ENCODE measurements around the gene ADGRE3.
A peak's percentile ranks its signal among the peaks of the same experiment; 100 is the strongest.
"Not testable (repeated sequence)": the region's sequence is repeated elsewhere in the genome, so short reads cannot be mapped to it uniquely, and the experiment has no call there.

Gene ADGRE3

DNA sequence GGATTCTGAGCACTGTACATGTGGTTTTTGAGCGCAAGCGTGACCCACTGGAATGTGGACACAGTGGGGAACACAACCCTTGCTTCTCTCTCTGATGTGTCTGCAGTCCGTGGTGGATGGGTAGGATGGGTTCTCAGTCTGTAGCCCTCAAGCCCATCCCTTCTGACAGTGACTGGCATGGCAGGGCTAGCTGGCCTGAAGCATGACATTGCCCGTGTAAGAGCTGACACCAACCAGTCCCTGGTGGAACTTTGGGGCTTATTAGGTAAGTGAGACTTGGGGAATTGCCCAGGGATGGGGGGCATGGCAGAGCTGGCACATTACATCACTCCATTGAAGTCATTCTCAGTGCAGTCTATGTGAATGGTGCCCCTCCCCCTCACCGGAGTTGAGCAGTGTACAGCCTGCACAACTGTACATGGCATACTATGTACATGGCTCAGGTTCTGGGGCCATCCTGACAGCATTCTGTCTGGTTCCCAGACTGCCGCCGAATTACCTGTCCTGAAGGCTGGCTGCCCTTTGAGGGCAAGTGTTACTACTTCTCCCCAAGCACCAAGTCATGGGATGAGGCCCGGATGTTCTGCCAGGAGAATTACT lies 75.0 kb downstream of the ADGRE3 start:
- no peak for DNase-seq (ENCODE audit: low spot score)

GRCh38 chr19:14595558-14595957 lies 79.1 kb downstream of the ADGRE3 start:
- DNase-seq (ENCODE audit: low spot score): no peak

DNA sequence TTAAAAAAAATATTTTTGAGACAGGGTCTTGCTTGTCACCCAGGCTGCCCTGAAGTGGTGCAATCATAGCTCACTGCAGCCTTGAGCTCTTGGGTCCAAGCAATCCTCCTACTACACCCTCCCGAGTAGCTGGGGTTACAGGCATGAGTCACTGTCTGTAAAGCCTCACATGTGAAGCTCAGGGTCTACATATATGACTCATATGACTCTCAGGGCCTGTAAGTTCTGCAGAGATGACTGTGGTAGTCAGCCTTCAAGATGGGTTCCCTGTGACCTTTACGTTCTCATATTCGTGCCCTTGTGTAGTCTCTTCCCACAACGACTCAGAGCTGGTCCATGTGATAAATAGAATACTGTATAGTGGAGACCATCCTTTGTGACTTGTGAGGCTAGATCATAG lies 85.2 kb downstream of the ADGRE3 start:
- not testable (repeated sequence) for DNase-seq (ENCODE audit: low spot score)

DNA sequence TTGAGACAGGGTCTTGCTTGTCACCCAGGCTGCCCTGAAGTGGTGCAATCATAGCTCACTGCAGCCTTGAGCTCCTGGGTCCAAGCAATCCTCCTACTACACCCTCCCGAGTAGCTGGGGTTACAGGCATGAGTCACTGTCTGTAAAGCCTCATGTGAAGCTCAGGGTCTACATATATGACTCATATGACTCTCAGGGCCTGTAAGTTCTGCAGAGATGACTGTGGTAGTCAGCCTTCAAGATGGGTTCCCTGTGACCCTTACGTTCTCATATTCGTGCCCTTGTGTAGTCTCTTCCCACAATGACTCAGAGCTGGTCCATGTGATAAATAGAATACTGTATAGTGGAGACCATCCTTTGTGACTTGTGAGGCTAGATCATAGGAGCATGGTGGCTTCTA lies 89.5 kb downstream of the ADGRE3 start:
- not testable (repeated sequence) for DNase-seq (ENCODE audit: low spot score)

DNA sequence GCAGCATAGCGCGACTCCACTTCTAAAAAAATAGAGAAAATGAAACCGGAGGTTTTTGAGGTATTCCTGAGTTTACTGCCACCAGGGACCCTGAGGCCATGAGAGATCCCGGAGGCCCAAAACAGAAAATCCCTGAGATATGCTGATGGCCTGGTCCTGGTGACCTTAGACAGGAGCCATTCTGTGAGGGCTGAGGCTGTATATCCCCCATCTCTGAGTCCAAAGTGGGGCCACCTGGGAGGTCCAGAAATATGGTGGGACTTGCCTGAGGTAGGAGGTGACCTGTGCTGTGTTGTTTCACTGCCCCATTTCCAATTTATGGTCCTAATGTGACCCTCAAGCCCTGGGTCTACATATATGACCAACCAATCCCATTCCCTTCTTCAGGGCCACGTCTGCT lies 90.3 kb downstream of the ADGRE3 start:
- not testable (repeated sequence) for DNase-seq (ENCODE audit: low spot score)

- no peak for DNase-seq (ENCODE audit: low spot score)
Measured at GRCh38 chr19:14582894-14583340, 91.7 kb downstream of the ADGRE3 start, which contains the start of gene CLEC17A. Gene CLEC17A, plus strand, starts transcription at chr19:14583084. Its CDS starts 77 bp downstream, at chr19:14583161.

GRCh38 chr19:14580623-14581237 lies 93.9 kb downstream of the ADGRE3 start:
- no peak for DNase-seq (ENCODE audit: low spot score)

DNA sequence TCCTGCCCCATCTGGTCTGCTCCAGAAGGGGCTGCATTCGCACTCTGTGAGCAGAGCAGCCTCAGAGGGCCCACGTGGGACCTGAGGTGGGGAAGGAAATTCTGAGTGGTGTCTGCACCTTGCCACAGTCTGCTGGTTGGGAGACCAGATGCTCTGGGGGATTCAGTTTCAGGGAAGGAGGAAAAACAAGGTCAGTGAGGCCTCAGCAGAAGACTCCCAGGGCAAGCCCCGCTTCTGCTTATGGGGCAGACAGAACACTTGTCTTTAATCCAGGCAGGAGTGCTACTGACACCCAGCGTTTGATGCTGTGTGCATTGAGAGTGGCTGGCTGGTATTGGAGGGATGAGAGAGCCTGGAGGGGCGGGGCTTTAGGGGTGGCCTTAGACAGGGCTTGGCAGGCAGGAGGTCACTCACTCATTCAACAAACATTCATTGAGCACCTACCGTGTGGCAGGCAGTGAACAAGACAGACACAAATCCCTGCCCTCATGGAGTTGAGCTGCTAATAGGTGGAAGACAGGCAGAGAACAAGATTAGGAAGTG lies 96.7 kb downstream of the ADGRE3 start:
- DNase-seq (ENCODE audit: low spot score): no peak

GRCh38 chr19:14577264-14577663 lies 97.4 kb downstream of the ADGRE3 start:
- DNase-seq (ENCODE audit: low spot score): no peak

DNA sequence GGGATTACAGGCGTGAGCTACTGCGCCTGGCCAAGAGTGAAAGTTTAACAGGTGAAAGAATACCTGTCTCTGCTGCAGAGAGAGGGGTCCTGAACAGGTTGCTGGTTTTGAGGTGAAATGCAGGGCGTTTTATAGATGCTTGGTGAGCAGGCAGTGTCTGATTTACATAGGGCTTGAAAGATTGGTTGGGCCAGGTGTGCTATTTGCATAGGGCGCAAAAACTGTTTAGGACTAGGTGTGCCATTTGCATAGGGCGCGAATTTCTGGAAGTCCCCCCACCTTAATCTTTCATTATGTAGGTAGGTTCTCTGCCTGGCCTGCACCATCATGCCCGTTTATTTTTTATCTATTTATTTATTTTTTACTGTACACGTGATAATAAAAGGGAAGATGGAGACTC lies 98.3 kb downstream of the ADGRE3 start:
- no peak for DNase-seq (ENCODE audit: low spot score)

GRCh38 chr19:14575428-14575980 lies 99.1 kb downstream of the ADGRE3 start:
- no peak for DNase-seq (ENCODE audit: low spot score)

DNA sequence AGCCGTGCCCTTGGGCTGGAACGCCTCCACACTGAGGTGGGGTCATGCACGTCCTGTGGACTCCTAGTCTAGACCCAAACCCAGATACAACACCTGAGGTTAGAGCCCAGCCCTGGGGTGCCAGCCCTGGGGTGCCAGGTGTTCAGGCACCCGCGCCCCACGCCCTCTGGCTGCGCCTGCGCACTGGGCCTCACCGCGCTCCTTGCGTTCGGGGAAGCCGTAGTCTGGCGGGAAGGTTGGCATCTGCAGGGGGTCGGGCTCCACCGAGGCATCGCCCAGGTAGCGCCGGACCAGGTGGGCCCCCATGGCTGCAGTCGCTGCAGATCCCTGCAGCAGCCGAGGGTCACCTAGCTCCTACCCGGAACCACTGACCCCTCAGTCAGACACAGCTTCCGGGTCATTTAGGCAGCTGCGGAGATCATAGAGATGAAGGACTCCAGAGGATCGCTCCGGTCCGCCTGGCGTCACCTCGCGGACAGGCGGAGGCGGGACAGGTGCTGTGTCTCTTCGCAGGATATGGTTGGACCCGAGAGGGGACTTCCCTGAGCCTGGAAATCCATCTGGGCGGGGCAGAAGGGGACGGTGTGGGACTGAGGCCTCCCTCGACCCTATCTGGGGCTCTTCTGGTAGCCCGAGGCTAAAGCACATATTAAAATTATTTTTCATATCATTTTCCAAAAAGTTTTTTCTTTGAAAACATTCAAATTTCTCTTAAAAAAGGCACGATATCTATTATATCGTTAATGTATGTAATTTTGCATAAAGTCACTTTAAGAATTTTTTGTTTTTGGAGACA lies 102.8 kb downstream of the ADGRE3 start, which contains the start of gene NDUFB7:
NDUFB7 (minus strand) TSS at position 372 of the 796 bp plus-strand sequence; CDS start at position 306, 66 bp downstream.
- DNase-seq (ENCODE audit: low spot score): peak; percentile 97

- DNase-seq (ENCODE audit: low spot score): no peak
Measured at GRCh38 chr19:14570864-14571527, 103.6 kb downstream of the ADGRE3 start.

Measured in cerebellar cortex (tissue), 1 donor.